Hepatocyte (in vitro differentiated cells): ENCODE data around the gene ANKS1B. TPM values are rescaled to one million over a fixed set of nuclear protein-coding genes. Genes with fewer than 3 reads are reported as not detected.

Source experiments
- DNase-seq: peaks from one replicate; pipeline ENCODE4 v3.0.0-alpha.2; 2016; ENCODE audit warnings: low spot score
- H2AFZ ChIP-seq: fragments of 200-600 bp; sonication (generic); 2 replicates; pipeline ENCODE4 v1.6.0; 2016; ENCODE audit warnings: antibody characterized with exemption, mild to moderate bottlenecking
- H3K27ac ChIP-seq: fragments of 200-600 bp; sonication (generic); 2 replicates; pipeline ENCODE4 v1.5.1; 2016; ENCODE audit warnings: mild to moderate bottlenecking
- H3K27me3 ChIP-seq: fragments of 200-600 bp; sonication (generic); 2 replicates; pipeline ENCODE4 v1.6.1; 2016
- H3K36me3 ChIP-seq: fragments of 200-600 bp; sonication (generic); replicated peaks from 2 replicates; pipeline ENCODE4 v1.5.1; 2016; ENCODE audit warnings: low read depth; ENCODE audit not compliant: insufficient read depth
- H3K4me1 ChIP-seq: fragments of 200-600 bp; sonication (generic); 2 replicates; pipeline ENCODE4 v1.5.1; 2016; ENCODE audit warnings: mild to moderate bottlenecking, moderate library complexity; ENCODE audit not compliant: insufficient read depth
- H3K4me2 ChIP-seq: fragments of 200-600 bp; sonication (generic); 2 replicates; pipeline ENCODE4 v1.6.0; 2016
- H3K4me3 ChIP-seq: fragments of 200-600 bp; sonication (generic); 2 replicates; pipeline ENCODE4 v1.5.1; 2016; ENCODE audit warnings: mild to moderate bottlenecking
- H3K79me2 ChIP-seq: fragments of 200-600 bp; sonication (generic); 2 replicates; pipeline ENCODE4 v1.6.0; 2017; ENCODE audit warnings: mild to moderate bottlenecking
- H3K9me2 ChIP-seq: fragments of 200-600 bp; sonication (generic); replicated peaks from 2 replicates; pipeline ENCODE4 v1.6.0; 2017; ENCODE audit warnings: mild to moderate bottlenecking; ENCODE audit not compliant: insufficient read depth
- H3K9me3 ChIP-seq: fragments of 200-600 bp; sonication (generic); 2 replicates; pipeline ENCODE4 v1.5.1; 2016; ENCODE audit warnings: low read depth, mild to moderate bottlenecking
- H4K20me1 ChIP-seq: fragments of 200-600 bp; sonication (generic); 2 replicates; pipeline ENCODE4 v1.6.0; 2016; ENCODE audit warnings: mild to moderate bottlenecking; ENCODE audit not compliant: insufficient read depth, poor library complexity, severe bottlenecking
- EZH2 ChIP-seq: fragments of 200-600 bp; sonication (generic); IDR thresholded peaks from 2 replicates; pipeline ENCODE4 v1.6.1; 2016; ENCODE audit warnings: antibody characterized with exemption, mild to moderate bottlenecking, borderline replicate concordance
- EZH2phosphoT487 ChIP-seq: fragments of 200-600 bp; sonication (generic); IDR thresholded peaks from one replicate; pipeline ENCODE4 v1.6.1; 2018; ENCODE audit warnings: antibody characterized with exemption, mild to moderate bottlenecking, low read depth, moderate library complexity; ENCODE audit not compliant: unreplicated experiment, severe bottlenecking
- WGBS: methylation state at CpG from one replicate; pipeline ENCODE4 v1.1.6; 2016; ENCODE audit warnings: low lambda C conversion rate; ENCODE audit errors: missing lambda C conversion rate; 5-methylcytosine and 5-hydroxymethylcytosine counted together
- polyA plus RNA-seq: library from polyadenylated mRNA; unstranded; fragments of >200 nt; fragmentation: Nextera tagmentation; extraction: Ambion mirVana; gene quantifications from 2 replicates; pipeline ENCODE4 v1.2.1, GENCODE V29; 2016
- total RNA-seq: library from RNA; depleted of rRNA; stranded (reverse); fragments of >200 nt; gene quantifications from 2 replicates; pipeline ENCODE4 v1.2.3, GENCODE V29; 2014
- TF ChIP-seq, protein P1 (sequence below): fragments of 200-600 bp; sonication (generic); IDR thresholded peaks from 2 replicates; pipeline ENCODE4 v1.5.1; 2016; ENCODE audit warnings: antibody characterized with exemption, mild to moderate bottlenecking; ENCODE audit not compliant: poor library complexity

ANKS1B gene
- total and polyA plus RNA-seq, 2 experiments from 2014 or later, result 1.6 to 2.2 TPM

DNA sequence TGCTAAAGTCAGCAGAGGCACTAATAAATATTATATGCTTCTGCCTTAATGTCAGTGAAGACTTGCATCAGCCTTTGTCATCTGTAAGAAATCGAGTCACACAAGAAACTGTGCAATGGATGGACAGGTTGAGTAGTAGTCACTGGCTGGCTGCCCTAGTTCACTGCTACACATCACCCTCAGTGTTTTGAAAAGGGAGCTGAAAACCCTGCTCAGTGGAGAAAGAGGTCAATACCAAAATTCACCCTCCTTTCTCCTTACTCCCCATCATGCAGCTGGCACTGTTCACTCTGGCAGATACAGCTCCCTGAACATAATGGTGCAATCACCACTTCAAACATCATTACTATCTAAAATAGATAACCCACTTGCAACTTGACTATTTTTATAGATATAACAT lies 6.6 kb downstream of the ANKS1B start:
- H4K20me1 ChIP-seq, result no peaks in the 10 kb centered on the region

DNA sequence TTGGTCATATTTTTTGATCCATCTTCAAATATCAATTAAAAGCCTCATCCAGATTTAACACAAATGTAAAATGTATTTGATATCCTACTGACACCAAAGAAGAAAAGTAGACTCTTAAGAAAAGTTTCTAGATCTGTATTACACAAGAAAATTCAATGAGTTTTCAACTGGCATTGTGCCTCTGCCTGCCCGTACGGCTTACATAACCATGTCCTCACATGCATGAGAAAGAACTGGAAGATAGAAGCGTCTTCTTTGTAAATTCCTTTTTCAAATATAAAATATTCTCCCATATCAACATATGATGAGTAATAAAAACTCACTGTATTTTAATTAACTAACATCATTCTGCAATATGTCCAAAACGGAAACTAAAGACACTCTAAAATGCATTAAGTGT lies 7.2 kb downstream of the ANKS1B start:
- TF ChIP-seq EZH2phosphoT487 (no peak), EZH2 (no peak)
- TF ChIP-seq, protein P1, sequence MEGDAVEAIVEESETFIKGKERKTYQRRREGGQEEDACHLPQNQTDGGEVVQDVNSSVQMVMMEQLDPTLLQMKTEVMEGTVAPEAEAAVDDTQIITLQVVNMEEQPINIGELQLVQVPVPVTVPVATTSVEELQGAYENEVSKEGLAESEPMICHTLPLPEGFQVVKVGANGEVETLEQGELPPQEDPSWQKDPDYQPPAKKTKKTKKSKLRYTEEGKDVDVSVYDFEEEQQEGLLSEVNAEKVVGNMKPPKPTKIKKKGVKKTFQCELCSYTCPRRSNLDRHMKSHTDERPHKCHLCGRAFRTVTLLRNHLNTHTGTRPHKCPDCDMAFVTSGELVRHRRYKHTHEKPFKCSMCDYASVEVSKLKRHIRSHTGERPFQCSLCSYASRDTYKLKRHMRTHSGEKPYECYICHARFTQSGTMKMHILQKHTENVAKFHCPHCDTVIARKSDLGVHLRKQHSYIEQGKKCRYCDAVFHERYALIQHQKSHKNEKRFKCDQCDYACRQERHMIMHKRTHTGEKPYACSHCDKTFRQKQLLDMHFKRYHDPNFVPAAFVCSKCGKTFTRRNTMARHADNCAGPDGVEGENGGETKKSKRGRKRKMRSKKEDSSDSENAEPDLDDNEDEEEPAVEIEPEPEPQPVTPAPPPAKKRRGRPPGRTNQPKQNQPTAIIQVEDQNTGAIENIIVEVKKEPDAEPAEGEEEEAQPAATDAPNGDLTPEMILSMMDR, result no peak
- Histone ChIP-seq H3K79me2 (no peaks in the 10 kb centered on the region), H4K20me1 (no peaks in the 10 kb centered on the region), H3K27me3 (peaks cover 30% of the 10 kb centered on the region), H2AFZ (no peak overlapping the region), H3K9me2 (no peaks in the 10 kb centered on the region), H3K36me3 (no peaks in the 10 kb centered on the region), H3K4me3 (no peak overlapping the region), H3K4me1 (no peaks in the 10 kb centered on the region), H3K27ac (no peak overlapping the region), H3K4me2 (no peak overlapping the region), H3K9me3 (no peaks in the 10 kb centered on the region)
- DNase-seq, result no peak
- 92% methylated on average over 4 of the region's 4 CpGs for WGBS

More for the DNA sequence above, 6.6 kb downstream of the ANKS1B start:
- H3K27me3 ChIP-seq, result peaks cover 36% of the 10 kb centered on the region
- H3K9me3 ChIP-seq, result no peaks in the 10 kb centered on the region
- no peak for DNase-seq
- H3K36me3 ChIP-seq, result no peaks in the 10 kb centered on the region
- H2AFZ ChIP-seq, result no peak overlapping the region
- no peaks in the 10 kb centered on the region for H3K4me1 ChIP-seq
- H3K9me2 ChIP-seq, result no peaks in the 10 kb centered on the region
- H3K27ac ChIP-seq, result no peak overlapping the region
- WGBS, result 95% methylated on average over 1 of the region's 1 CpG
- H3K79me2 ChIP-seq, result no peaks in the 10 kb centered on the region
- no peak overlapping the region for H3K4me2 ChIP-seq
- no peak for TF ChIP-seq EZH2phosphoT487
- TF ChIP-seq, protein P1, result no peak
- no peak for TF ChIP-seq EZH2
- H3K4me3 ChIP-seq, result no peak overlapping the region

DNA sequence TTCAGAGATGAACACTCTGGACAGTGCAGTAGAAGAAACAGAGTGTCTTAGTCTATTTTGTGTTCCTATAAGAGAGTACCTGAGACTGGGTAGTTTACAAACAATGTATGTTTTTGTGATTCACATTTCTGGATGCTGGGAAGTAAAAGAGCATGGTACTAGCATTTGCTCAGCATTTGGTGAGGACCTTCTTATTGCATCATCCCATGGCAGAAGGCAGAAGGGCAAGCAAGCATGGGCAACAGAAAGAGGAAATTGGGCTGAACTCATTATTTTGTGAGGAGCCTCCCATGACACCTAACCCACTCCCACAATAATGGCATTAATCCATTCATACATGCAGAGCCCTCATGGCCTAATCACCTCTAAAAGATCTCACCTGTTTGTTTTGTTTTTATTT lies 8.0 kb downstream of the ANKS1B start:
- Histone ChIP-seq H3K4me3 (no peak overlapping the region), H3K9me2 (no peaks in the 10 kb centered on the region), H3K27ac (no peak overlapping the region), H3K27me3 (peaks cover 24% of the 10 kb centered on the region), H3K4me1 (no peaks in the 10 kb centered on the region), H2AFZ (no peak overlapping the region), H3K79me2 (no peaks in the 10 kb centered on the region), H3K9me3 (no peaks in the 10 kb centered on the region), H3K36me3 (no peaks in the 10 kb centered on the region), H4K20me1 (no peaks in the 10 kb centered on the region), H3K4me2 (no peak overlapping the region)
- TF ChIP-seq EZH2phosphoT487 (no peak), EZH2 (no peak)
- TF ChIP-seq, protein P1, result no peak
- no peak for DNase-seq

DNA sequence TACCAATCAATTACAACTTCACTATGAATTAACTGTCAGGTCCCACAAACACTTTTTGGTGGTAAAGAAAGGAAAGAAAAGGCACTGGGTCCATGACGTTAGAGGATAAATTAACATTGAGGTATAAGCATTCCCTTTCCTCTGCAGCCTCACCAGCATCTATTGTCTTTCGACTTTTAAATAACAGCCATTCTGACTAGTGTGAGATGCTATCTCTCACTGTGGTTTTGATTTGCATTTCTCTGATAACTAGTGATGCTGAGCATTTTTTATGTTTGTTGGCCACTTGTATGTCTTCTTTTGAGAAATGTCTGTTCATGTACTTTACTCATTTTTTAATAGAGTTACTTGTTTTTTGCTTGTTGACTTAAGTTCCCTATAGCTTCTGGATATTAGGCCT lies 9.4 kb downstream of the ANKS1B start:
- Histone ChIP-seq H3K9me2 (no peaks in the 10 kb centered on the region), H3K4me1 (no peaks in the 10 kb centered on the region), H2AFZ (no peak overlapping the region), H3K27ac (no peak overlapping the region), H3K4me2 (no peak overlapping the region), H3K9me3 (no peaks in the 10 kb centered on the region), H3K79me2 (no peaks in the 10 kb centered on the region), H4K20me1 (no peaks in the 10 kb centered on the region), H3K4me3 (no peak overlapping the region), H3K36me3 (no peaks in the 10 kb centered on the region), H3K27me3 (peaks cover 16% of the 10 kb centered on the region)
- no peak for DNase-seq
- WGBS, result 58% methylated on average over 2 of the region's 2 CpGs
- TF ChIP-seq EZH2phosphoT487 (no peak), EZH2 (no peak)
- TF ChIP-seq, protein P1, result no peak
